Peyer's patch (tissue), 4 donors: ENCODE results near the gene TMEM39B.

Experiments used
- CTCF ChIP-seq, 6 experiments: fragments of 450-650 bp in 4 of 6; fragments of 200-600 bp in 2 of 6; sonication (generic) in 1 of 6; IDR thresholded peaks; one replicate each; pipeline ENCODE4 v1.5.1; 2017 to 2019; ENCODE audit warnings: antibody characterized with exemption in 6 of 6, mild to moderate bottlenecking in 3 of 6, moderate library complexity in 1 of 6
- POLR2A ChIP-seq, 2 donors: fragments of 450-650 bp; IDR thresholded peaks; one replicate each; pipeline ENCODE4 v1.5.1; 2017; ENCODE audit warnings: antibody characterized with exemption in 2 of 2, mild to moderate bottlenecking in 2 of 2, moderate library complexity in 2 of 2

- no peak for TF ChIP-seq CTCF (IDR thresholded peaks at IDR 0.05)
- TF ChIP-seq POLR2A (IDR thresholded peaks at IDR 0.05), result no peak
Observed at GRCh38 chr1:32111040-32111623, 38.4 kb downstream of the TMEM39B start.
